Caco-2 (cell line): ENCODE measurements around the gene COX6B2. TPM values are rescaled to one million over a fixed set of nuclear protein-coding genes. Genes with fewer than 3 reads are reported as not detected.

ENCODE experiments used
- BruUV-seq: library from RNA; stranded (reverse); fragments of 400-500 nt; replicated peaks from 2 replicates; lab custom pipeline; 2021; lab: Mats Ljungman, UMichigan
- CTCF ChIA-PET: fragments of 300-600 bp; sonication (Branson Sonifier 250); formaldehyde crosslinking; loops from one replicate; lab custom pipeline; 2022; ENCODE audit warnings: antibody characterized with exemption; lab: Charles Lee
- POLR2A ChIA-PET: fragments of 300-600 bp; sonication (Branson Sonifier 250); formaldehyde crosslinking; loops from one replicate; lab custom pipeline; 2022; ENCODE audit warnings: antibody characterized with exemption; lab: Charles Lee
- DNase-seq, 2 experiments: peaks; one replicate each; pipeline versions ENCODE4 v3.0.0 to v3.0.0-alpha.2; 2020 to 2022
- H3K27me3 ChIP-seq: replicated peaks from 2 replicates; pipeline ENCODE4 v1.6.0; 2011; ENCODE audit warnings: low read length; ENCODE audit not compliant: control insufficient read depth, insufficient read depth
- H3K36me3 ChIP-seq: 2 replicates; pipeline ENCODE4 v1.5.1; 2011; ENCODE audit warnings: low read length; ENCODE audit not compliant: control insufficient read depth, insufficient read depth
- H3K4me1 ChIP-seq: fragments of 250-450 bp; sonication (Bioruptor Pico); 2 replicates; pipeline ENCODE4 v1.5.1; 2020; ENCODE audit warnings: mild to moderate bottlenecking
- H3K4me3 ChIP-seq: 2 replicates; pipeline ENCODE4 v1.5.1; 2011; ENCODE audit warnings: low read depth, mild to moderate bottlenecking, control low read depth, low read length
- H3K9me3 ChIP-seq: fragments of 250-450 bp; sonication (Bioruptor Pico); 2 replicates; pipeline ENCODE4 v1.5.1; 2020; ENCODE audit warnings: mild to moderate bottlenecking, moderate library complexity
- H3K27ac Mint-ChIP-seq: one replicate; pipeline ENCODE4 v1.8.0; 2022; ENCODE audit warnings: mixed read lengths; ENCODE audit not compliant: unreplicated experiment
- H3K27me3 Mint-ChIP-seq: one replicate; pipeline ENCODE4 v1.8.0; 2022; ENCODE audit warnings: mixed read lengths; ENCODE audit not compliant: insufficient read depth, unreplicated experiment
- H3K36me3 Mint-ChIP-seq: one replicate; pipeline ENCODE4 v1.8.0; 2022; ENCODE audit warnings: mild to moderate bottlenecking, mixed read lengths; ENCODE audit not compliant: insufficient read depth, unreplicated experiment
- H3K4me1 Mint-ChIP-seq: one replicate; pipeline ENCODE4 v1.8.0; 2022; ENCODE audit warnings: low read depth, mixed read lengths; ENCODE audit not compliant: unreplicated experiment
- H3K4me3 Mint-ChIP-seq: one replicate; pipeline ENCODE4 v1.8.0; 2022; ENCODE audit warnings: mild to moderate bottlenecking, moderate library complexity, mixed read lengths; ENCODE audit not compliant: unreplicated experiment
- H3K9me3 Mint-ChIP-seq: one replicate; pipeline ENCODE4 v1.8.0; 2022; ENCODE audit warnings: mixed read lengths; ENCODE audit not compliant: unreplicated experiment
- intact Hi-C: fragments of 100-400 bp; cut with micrococcal nuclease; formaldehyde crosslinking; loops from one replicate; pipeline ENCODE4 v1.10.0; 2022; ENCODE audit not compliant: unreplicated experiment
- total RNA-seq: library from RNA; stranded (reverse); gene quantifications from 2 replicates; pipeline ENCODE4 v1.2.3, GENCODE V29; 2022
- TF ChIP-seq, protein P1 (sequence below), 2 experiments: fragments of 200-600 bp in 1 of 2; IDR thresholded peaks; 1 replicate in 1 of 2; 2 replicates in 1 of 2; pipeline versions ENCODE4 v1.5.1 to v1.8.0; 2011 to 2022; ENCODE audit warnings: antibody characterized with exemption in 1 of 2, control low read depth in 1 of 2, inconsistent platforms in 1 of 2, low read depth in 1 of 2, low read length in 1 of 2, mild to moderate bottlenecking in 1 of 2, moderate library complexity in 1 of 2; ENCODE audit not compliant: insufficient read depth in 1 of 2, severe bottlenecking in 1 of 2, unreplicated experiment in 1 of 2

COX6B2 gene
- total RNA-seq, 1 experiment from 2014 or later: 0.27 TPM

DNA sequence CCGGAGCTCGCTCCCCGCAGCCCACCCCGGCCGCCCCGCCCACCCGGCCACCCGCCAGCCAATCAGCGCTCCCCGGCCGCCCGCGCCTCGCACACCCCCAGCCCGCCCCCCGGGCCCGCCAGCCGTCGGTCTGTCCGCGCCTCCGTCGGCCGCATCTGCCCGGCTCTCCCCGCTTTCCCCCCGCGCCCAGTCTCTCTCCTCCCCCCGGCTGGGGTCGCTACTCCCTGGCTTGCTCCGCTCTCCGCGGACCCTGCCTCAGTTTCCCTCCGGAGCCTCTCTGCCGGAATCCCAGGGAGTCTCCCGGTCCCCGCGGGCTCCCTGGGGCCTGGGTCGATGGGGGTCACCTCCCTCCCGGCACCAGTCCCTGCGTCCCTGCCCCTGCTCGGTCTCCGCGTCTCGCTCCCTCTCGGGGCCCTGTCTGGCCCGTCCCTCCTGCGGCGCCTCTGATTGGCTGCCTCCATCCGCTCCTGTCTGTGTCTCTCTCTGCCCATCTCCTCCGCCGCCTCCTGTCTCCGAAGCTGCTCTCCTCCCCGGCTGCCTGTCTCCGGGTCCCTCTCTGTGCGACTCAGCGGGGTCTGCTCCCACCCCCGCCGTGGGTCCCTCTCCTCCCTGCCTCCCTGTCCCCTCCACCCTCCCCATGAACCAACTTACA lies 15.3 kb upstream of the COX6B2 start:
- Mint-ChIP-seq H3K4me3 (peak overlapping the region; percentile 91), H3K27me3 (peaks cover 7% of the 10 kb centered on the region), H3K4me1 (peaks cover 28% of the 10 kb centered on the region), H3K9me3 (no peaks in the 10 kb centered on the region), H3K36me3 (peaks cover 23% of the 10 kb centered on the region), H3K27ac (peak overlapping the region; percentile 36)
- ChIA-PET POLR2A (interaction anchor here (1.4 kb wide), 1 partner anchor 38 kb away, joined by 5 read pairs; the partner anchor contains the start of gene UBE2S), CTCF (interaction anchor here (0.6 to 0.9 kb wide), 2 partner anchors 14 to 89 kb away, joined by 3 read pairs; partner anchors contain the start of gene HSPBP1)
- H3K4me1 ChIP-seq: peaks cover 28% of the 10 kb centered on the region
- H3K9me3 ChIP-seq: no peaks in the 10 kb centered on the region
- TF ChIP-seq, protein P1, sequence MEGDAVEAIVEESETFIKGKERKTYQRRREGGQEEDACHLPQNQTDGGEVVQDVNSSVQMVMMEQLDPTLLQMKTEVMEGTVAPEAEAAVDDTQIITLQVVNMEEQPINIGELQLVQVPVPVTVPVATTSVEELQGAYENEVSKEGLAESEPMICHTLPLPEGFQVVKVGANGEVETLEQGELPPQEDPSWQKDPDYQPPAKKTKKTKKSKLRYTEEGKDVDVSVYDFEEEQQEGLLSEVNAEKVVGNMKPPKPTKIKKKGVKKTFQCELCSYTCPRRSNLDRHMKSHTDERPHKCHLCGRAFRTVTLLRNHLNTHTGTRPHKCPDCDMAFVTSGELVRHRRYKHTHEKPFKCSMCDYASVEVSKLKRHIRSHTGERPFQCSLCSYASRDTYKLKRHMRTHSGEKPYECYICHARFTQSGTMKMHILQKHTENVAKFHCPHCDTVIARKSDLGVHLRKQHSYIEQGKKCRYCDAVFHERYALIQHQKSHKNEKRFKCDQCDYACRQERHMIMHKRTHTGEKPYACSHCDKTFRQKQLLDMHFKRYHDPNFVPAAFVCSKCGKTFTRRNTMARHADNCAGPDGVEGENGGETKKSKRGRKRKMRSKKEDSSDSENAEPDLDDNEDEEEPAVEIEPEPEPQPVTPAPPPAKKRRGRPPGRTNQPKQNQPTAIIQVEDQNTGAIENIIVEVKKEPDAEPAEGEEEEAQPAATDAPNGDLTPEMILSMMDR (IDR thresholded peaks at IDR 0.05; ENCODE audit: insufficient read depth in 1 of 2, low read depth in 1 of 2, low read length in 1 of 2, severe bottlenecking in 1 of 2, unreplicated experiment in 1 of 2): peak in 1 of 2 experiments; percentile 2
- BruUV-seq: no TSS peak
- DNase-seq: peak; percentile 79 to 84
- no peaks in the 10 kb centered on the region for H3K36me3 ChIP-seq
- H3K27me3 ChIP-seq: no peaks in the 10 kb centered on the region; the same call in none of the 2 replicates
- intact Hi-C loops: no loop called here
- H3K4me3 ChIP-seq: peak overlapping the region; percentile 57

DNA sequence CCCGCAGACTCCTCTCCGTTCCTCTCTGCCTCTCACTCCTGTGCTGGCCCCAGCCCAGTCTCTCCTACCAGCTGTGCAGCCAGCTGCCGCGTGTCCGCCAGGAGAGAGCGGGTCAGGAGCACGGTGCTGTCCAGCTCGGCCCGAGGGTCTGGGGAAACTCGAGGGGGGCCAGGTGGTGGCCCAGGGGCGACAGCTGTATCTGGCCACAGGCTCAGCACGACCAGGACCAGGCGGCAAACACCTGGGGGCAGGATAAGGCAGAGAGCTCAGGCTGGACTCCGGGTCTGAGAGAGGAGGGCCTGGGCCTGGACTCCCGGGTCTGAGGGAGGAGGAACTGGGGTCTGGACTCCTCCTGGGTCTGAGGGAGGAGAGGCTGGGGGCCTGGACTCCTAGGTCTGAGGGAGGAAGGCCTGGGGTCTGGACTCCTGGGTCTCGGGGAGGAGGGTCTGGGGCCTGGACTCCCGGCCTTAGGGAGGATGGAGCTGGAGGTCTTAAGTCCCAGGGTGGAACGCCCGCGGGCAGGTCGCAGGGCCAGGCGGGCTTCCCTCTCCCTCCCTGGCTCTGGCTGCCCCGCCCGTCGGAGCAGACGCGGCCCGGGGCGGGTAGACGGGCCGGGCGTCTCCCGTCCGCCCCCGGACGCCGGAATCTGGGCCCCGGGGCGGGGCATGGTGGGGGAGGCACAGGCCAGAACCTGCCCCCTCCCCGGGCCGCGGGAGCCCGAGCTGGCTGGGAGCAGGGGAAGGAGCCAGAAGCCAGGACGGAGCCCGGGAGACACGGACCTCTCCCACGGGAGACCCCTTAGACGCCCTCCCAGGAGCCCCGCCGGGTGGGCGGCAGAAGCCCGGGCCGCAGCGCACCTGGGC lies 14.4 kb upstream of the COX6B2 start:
- Histone ChIP-seq H3K9me3 (no peaks in the 10 kb centered on the region), H3K36me3 (no peaks in the 10 kb centered on the region), H3K4me1 (peaks cover 22% of the 10 kb centered on the region), H3K4me3 (peak overlapping the region; percentile 57), H3K27me3 (no peaks in the 10 kb centered on the region; the same call in none of the 2 replicates)
- Mint-ChIP-seq H3K27ac (no peak overlapping the region), H3K4me1 (peaks cover 26% of the 10 kb centered on the region), H3K9me3 (no peaks in the 10 kb centered on the region), H3K4me3 (peak overlapping the region; percentile 91), H3K27me3 (peaks cover 7% of the 10 kb centered on the region), H3K36me3 (peaks cover 20% of the 10 kb centered on the region)
- ChIA-PET CTCF (interaction anchor here (0.6 to 0.9 kb wide), 2 partner anchors 77 to 89 kb away, joined by 3 read pairs; partner anchors contain the start of gene HSPBP1), POLR2A (interaction anchor here (0.6 to 1.4 kb wide), 3 partner anchors 19 to 85 kb away, joined by 3 to 5 read pairs (median 3); partner anchors contain the start of genes BRSK1 and UBE2S)
- peak in 1 of 2 experiments; percentile 70 for DNase-seq
- intact Hi-C loops: no loop called here
- no TSS peak for BruUV-seq
- TF ChIP-seq, protein P1 (IDR thresholded peaks at IDR 0.05; ENCODE audit: insufficient read depth in 1 of 2, low read depth in 1 of 2, low read length in 1 of 2, severe bottlenecking in 1 of 2, unreplicated experiment in 1 of 2): no peak

DNA sequence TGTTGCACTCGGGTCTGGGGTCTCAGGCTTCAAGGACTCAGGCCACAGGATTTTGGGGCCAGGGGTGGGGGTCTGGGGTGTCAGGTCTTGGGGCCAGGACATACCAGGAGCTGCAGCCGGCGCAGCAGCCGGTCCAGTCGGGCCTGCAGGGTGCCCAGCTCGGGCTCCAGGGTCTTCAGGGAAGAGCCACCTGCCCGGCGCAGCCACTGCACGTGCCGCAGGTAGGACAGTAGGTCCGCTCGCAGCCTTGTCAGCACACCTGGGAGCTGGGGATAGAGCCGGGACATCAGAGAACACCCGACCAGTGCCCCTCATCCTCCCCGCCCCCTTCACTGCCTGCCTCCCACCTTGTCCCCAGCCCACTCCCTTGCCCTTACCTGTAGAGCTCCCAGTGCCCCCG lies 13.6 kb upstream of the COX6B2 start:
- intact Hi-C loops: no loop called here
- BruUV-seq: no TSS peak
- H3K27me3 Mint-ChIP-seq: peaks cover 7% of the 10 kb centered on the region

More for the DNA sequence above, 13.6 kb upstream of the COX6B2 start:
- no peak overlapping the region for H3K4me3 Mint-ChIP-seq
- no peaks in the 10 kb centered on the region for H3K9me3 ChIP-seq
- no peaks in the 10 kb centered on the region; the same call in none of the 2 replicates for H3K27me3 ChIP-seq
- TF ChIP-seq, protein P1 (IDR thresholded peaks at IDR 0.05; ENCODE audit: insufficient read depth in 1 of 2, low read depth in 1 of 2, low read length in 1 of 2, severe bottlenecking in 1 of 2, unreplicated experiment in 1 of 2): no peak
- CTCF ChIA-PET: interaction anchor here (0.6 kb wide), 1 partner anchor 76 kb away, joined by 3 read pairs; no protein-coding TSS in a partner anchor
- H3K36me3 ChIP-seq: no peaks in the 10 kb centered on the region
- H3K36me3 Mint-ChIP-seq: peaks cover 15% of the 10 kb centered on the region
- POLR2A ChIA-PET: interaction anchor here (0.6 to 1.4 kb wide), 3 partner anchors 18 to 85 kb away, joined by 3 to 5 read pairs (median 3); partner anchors contain the start of genes BRSK1 and UBE2S
- peaks cover 16% of the 10 kb centered on the region for H3K4me1 ChIP-seq
- H3K4me1 Mint-ChIP-seq: peaks cover 21% of the 10 kb centered on the region
- H3K9me3 Mint-ChIP-seq: no peaks in the 10 kb centered on the region
- no peak overlapping the region for H3K27ac Mint-ChIP-seq
- H3K4me3 ChIP-seq: no peak overlapping the region
- no peak for DNase-seq
